Brain microvascular endothelial cell (primary cell): Measurements from ENCODE around the gene MAPKAPK2.
"Not testable (repeated sequence)": the region's sequence is repeated elsewhere in the genome, so short reads cannot be mapped to it uniquely, and the experiment has no call there.

Experiments
- DNase-seq: peaks from one replicate; pipeline ENCODE4 v3.0.0-alpha.2; 2020
- H3K27ac ChIP-seq: fragments of 250-450 bp; sonication (Bioruptor Pico); 2 replicates; pipeline ENCODE4 v1.5.1; 2020; ENCODE audit warnings: mild to moderate bottlenecking, moderate library complexity
- H3K27me3 ChIP-seq: fragments of 250-450 bp; sonication (Bioruptor Pico); replicated peaks from 2 replicates; pipeline ENCODE4 v1.5.1; 2020; ENCODE audit warnings: mild to moderate bottlenecking
- H3K36me3 ChIP-seq: fragments of 250-450 bp; sonication (Bioruptor Pico); replicated peaks from 2 replicates; pipeline ENCODE4 v1.5.1; 2020; ENCODE audit warnings: mild to moderate bottlenecking
- H3K4me3 ChIP-seq: 2 replicates; pipeline ENCODE4 v1.5.1; 2011; ENCODE audit warnings: low read depth, mild to moderate bottlenecking, control low read depth, low read length, moderate library complexity
- CTCF ChIP-seq: IDR thresholded peaks from 2 replicates; pipeline ENCODE4 v1.5.1; 2011; ENCODE audit warnings: low read depth, mild to moderate bottlenecking, moderate library complexity, low read length, control low read depth, inconsistent platforms; ENCODE audit errors: missing control alignments
- in situ Hi-C: cut with HindIII; loops from 2 replicates; pipeline ENCODE4 v1.10.0; 2017; ENCODE audit warnings: low sequenced_read_pairs, low pct_ligation_motif_present

The MAPKAPK2 gene

GRCh38 chr1:206760590-206760989 lies 75.9 kb downstream of the MAPKAPK2 start:
- Histone ChIP-seq H3K27me3 (peaks cover 19% of the 10 kb centered on the region), H3K36me3 (no peaks in the 10 kb centered on the region), H3K4me3 (no peak overlapping the region), H3K27ac (no peak overlapping the region)
- in situ Hi-C loops: no loop called here
- DNase-seq: no peak
- no peak for TF ChIP-seq CTCF

GRCh38 chr1:206761159-206761768 lies 76.6 kb downstream of the MAPKAPK2 start:
- no peaks in the 10 kb centered on the region for H3K36me3 ChIP-seq
- peak; percentile 56 for TF ChIP-seq CTCF

GRCh38 chr1:206762741-206763364 lies 78.1 kb downstream of the MAPKAPK2 start:
- H3K27ac ChIP-seq, H3K4me3 ChIP-seq, in situ Hi-C loops, H3K36me3 ChIP-seq, DNase-seq: not testable (repeated sequence)
- H3K27me3 ChIP-seq: peaks cover 19% of the 10 kb centered on the region

More at GRCh38 chr1:206761159-206761768, 76.6 kb downstream of the MAPKAPK2 start:
- no peak overlapping the region for H3K27ac ChIP-seq
- peaks cover 19% of the 10 kb centered on the region for H3K27me3 ChIP-seq
- DNase-seq: no peak
- H3K4me3 ChIP-seq: no peak overlapping the region
- in situ Hi-C loops: no loop called here

- H3K36me3 ChIP-seq, in situ Hi-C loops, H3K27ac ChIP-seq, H3K4me3 ChIP-seq, DNase-seq: not testable (repeated sequence)
- H3K27me3 ChIP-seq: peaks cover 22% of the 10 kb centered on the region
Measured at GRCh38 chr1:206765771-206766170, 81.1 kb downstream of the MAPKAPK2 start.

GRCh38 chr1:206766251-206766856 lies 81.6 kb downstream of the MAPKAPK2 start:
- no peak for TF ChIP-seq CTCF
- Histone ChIP-seq H3K27ac (no peak overlapping the region), H3K4me3 (no peak overlapping the region), H3K36me3 (no peaks in the 10 kb centered on the region), H3K27me3 (peaks cover 24% of the 10 kb centered on the region)
- peak; percentile 78 for DNase-seq
- in situ Hi-C loops: no loop called here

- in situ Hi-C loops: no loop called here
- TF ChIP-seq CTCF: no peak
- Histone ChIP-seq H3K27me3 (peaks cover 36% of the 10 kb centered on the region), H3K36me3 (no peaks in the 10 kb centered on the region), H3K27ac (no peak overlapping the region), H3K4me3 (no peak overlapping the region)
- no peak for DNase-seq
Measured at GRCh38 chr1:206768472-206769303, 84.0 kb downstream of the MAPKAPK2 start.
